HG02623 (cell line): ENCODE measurements around the gene UTP3.
"Not testable (repeated sequence)": the region's sequence is repeated elsewhere in the genome, so short reads cannot be mapped to it uniquely, and the experiment has no call there.

ENCODE experiments used
- ATAC-seq: cut with Tn5 transposase; IDR thresholded peaks from one replicate; pipeline ENCODE4 v1.9.1; 2021; ENCODE audit warnings: moderate library complexity; ENCODE audit not compliant: unreplicated experiment

The UTP3 gene

DNA sequence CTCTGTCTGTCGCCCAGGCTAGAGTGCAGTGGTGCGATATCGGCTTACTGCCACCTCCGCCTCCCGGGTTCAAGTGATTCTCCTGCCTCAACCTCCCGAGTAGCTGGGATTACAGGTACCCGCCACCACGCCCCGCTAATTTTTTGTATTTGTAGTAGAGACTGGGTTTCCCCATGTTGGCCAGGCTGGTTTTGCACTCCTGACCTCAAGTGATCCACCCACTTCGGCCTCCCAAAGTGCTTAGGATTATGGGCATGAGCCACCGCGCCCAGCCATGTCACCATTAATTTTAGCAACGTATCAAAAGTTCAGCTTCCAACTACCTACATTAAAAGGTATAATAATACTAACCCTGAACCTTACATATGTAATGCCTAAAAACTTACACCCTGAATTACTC is 940 bp upstream of the UTP3 start:
- no peak for ATAC-seq

DNA sequence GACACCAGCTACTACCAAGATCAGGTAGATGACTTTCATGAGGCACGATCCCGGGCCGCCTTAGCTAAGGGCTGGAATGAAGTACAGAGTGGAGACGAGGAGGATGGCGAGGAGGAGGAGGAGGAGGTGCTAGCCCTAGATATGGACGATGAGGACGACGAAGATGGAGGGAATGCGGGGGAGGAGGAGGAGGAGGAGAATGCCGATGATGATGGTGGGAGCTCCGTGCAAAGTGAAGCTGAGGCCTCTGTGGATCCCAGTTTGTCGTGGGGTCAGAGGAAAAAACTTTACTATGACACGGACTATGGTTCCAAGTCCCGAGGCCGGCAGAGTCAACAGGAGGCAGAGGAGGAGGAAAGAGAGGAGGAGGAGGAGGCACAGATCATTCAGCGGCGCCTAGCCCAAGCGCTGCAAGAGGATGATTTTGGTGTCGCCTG is 481 bp downstream of the UTP3 start:
- ATAC-seq = peak; percentile 2

DNA sequence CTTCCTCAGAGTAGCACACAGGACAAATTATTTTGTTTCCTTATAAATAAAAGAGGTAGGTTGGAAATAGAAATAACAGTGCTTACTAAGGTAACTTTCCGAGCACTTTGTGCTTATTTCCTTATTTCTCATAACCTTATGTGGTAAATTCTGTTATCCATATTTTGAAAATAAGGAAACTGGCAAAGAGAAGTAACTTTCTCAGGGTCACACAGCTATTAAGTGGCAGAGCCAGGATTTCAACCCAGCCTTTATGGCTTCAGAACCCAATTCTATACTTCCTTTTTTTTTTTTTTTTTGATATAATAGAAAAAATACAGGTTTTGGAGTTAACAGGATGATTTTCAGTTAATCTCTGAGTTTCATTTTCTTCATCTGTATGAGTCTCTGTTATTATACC is 3.3 kb downstream of the UTP3 start:
- no peak for ATAC-seq

DNA sequence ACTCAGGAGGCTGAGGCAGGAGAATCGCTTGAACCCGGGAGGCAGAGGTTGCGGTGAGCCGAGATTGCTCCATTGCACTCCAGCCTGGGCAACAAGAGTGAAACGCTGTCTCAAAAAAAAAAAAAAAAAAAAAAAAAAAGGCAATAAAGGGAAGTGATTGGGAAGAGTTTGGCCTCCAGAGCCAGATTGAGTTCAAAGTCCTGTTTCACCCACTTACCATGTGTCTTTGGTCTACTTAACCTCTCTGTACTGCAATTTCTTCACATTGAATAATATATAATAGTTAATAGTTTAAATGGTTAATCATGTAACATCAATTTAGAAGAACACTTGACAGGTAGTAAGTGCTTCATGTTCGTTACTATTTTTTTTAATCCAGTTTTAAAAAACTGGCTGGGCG is 6.3 kb downstream of the UTP3 start:
- ATAC-seq = not testable (repeated sequence)

DNA sequence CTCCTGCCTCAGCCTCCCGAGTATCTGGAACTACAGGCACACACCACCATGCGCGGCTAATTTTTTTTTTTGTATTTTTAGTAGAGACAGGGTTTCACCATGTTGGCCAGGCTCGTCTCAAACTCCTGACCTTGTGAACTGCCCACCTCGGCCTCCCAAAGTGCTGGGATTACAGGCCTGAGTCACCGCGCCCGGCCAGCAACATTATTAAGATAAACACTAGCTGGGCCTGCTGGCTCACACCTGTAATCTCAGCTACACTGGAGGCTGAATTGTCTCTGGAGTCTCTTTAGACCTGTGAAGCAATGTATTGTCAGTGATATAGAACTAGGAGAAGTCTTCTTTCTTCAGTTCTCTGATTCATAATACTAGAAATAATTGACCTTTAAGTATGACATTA is 10.1 kb downstream of the UTP3 start:
- ATAC-seq = not testable (repeated sequence)

DNA sequence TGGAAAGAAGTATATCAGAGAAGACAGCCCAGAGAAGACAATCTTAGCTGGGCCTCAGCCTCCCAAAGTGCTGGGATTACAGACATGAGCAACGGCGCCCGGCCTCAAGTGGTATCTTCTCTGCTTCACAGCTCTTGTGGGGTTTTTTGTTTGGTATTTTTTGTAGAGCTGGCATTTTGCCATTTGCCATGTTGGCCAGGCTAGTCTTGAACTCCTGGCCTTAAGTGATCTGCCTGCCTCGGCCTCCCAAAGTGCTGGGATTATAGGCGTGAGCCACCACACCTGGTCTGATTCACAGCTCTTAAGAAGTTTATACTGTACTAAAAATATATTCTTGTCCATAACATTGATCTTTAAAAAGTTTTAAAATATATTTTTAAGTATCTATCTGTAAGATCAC is 12.4 kb downstream of the UTP3 start:
- ATAC-seq = no peak

DNA sequence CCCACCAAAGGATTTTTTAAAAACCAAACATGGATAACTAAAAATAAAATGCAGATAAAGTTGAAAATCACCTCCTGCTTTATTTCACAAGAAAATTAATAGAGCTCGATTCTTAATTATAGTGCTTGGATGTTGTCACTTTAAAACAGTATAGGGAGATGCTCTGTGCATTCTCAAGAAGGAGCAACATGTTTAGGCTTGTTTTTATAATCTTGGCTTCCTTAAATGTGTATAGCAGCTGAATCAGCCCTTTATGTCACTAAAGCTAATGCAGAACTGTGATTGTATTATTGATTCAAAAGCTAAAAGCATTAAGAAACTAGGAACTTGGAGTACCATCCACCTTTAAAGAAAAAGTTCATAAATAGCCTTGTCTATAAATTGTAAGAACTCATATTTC is 12.9 kb downstream of the UTP3 start:
- ATAC-seq = no peak

DNA sequence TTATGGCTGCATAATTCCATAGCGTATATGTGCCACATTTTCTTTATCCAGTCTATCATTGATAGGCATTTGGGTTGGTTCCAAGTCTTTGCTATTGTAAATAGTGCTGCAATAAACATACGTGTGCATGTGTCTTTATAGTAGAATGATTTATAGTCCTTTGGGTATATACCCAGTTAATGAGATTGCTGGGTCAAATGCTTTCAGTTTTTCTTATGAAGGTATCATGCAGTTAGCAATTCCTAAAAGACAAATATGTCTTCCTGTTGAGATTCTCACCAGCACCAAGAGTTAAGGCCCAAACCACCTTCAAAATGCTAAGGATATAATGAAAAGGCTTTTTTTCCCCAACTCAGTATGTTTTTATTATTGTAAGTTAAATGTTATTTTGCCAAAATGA is 14.3 kb downstream of the UTP3 start:
- not testable (repeated sequence) for ATAC-seq

DNA sequence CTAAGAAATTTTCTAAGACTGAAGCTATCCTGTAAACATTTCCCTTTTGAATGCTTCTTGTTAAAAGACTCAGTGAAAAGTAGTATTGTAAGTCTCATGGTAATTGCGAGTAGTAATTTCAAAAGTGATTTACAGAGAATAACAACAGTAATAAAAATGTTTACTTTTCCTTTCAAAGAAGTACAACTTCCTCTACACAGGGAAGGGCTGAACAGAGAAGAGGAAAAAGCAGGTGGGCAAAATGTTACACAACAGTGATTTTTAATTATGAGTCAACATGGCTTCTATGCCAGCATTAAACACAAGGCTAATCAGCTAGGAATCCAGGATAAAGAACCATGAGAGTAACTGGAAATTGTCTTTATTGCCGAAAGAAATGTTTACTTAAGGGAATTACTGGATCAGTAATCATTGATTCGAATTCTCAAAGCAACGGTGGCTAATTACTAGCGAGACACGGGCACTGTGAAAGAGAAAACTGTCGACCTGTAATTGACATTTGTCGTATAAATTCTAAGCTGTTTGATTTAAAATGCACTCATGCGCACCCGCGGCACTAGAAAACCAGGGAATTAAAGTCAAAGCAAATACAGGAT is 15.4 kb downstream of the UTP3 start:
- no peak for ATAC-seq

DNA sequence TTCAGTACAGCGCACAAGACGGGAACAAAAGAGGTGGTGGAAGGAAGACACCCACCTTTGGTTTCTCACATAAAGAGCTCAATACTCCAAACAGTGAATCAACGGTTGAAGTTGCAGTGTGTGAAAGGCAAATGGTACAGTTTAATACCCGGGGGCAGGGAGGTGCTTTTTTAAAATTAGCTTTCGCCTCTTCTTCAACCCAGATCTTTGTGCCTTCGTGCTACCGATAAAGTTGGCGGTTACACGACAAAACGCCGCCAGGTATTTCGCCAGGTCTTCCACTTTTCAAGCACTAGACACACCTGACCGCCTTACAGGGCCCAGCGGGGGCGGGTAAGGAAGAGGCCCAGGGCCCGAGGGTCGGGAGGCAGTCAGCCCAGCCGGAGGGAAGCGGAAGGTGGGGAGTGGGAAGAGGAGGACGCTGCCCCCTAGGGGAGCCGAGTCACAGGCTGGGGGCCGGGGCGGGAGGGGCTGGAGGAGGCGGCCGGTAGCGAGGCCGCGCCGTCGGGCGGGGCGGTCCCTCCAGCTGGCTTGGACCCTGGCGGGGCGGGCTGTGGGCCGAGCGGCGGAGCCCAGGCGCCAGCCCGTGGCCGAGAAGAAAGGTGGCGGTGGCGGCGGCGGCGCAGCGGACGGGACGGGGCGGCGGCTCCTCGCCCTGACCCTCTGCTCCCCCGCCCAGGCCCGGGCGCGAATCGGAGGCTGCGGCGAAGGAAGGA is 16.0 kb downstream of the UTP3 start:
- peak; percentile 60 for ATAC-seq

DNA sequence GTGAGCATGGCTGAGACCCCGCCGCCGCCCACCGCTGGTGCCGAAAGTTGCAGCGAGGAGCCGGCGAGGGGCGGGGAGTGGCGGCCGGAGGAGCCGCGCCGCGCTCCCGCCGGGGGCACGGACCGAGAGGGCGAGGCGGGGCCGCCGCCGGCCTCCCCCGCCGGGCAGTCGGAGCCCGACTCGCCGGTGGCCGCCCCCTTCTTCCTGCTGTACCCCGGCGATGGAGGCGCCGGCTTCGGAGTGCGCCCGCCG is 16.5 kb downstream of the UTP3 start:
- ATAC-seq = peak; percentile 33

DNA sequence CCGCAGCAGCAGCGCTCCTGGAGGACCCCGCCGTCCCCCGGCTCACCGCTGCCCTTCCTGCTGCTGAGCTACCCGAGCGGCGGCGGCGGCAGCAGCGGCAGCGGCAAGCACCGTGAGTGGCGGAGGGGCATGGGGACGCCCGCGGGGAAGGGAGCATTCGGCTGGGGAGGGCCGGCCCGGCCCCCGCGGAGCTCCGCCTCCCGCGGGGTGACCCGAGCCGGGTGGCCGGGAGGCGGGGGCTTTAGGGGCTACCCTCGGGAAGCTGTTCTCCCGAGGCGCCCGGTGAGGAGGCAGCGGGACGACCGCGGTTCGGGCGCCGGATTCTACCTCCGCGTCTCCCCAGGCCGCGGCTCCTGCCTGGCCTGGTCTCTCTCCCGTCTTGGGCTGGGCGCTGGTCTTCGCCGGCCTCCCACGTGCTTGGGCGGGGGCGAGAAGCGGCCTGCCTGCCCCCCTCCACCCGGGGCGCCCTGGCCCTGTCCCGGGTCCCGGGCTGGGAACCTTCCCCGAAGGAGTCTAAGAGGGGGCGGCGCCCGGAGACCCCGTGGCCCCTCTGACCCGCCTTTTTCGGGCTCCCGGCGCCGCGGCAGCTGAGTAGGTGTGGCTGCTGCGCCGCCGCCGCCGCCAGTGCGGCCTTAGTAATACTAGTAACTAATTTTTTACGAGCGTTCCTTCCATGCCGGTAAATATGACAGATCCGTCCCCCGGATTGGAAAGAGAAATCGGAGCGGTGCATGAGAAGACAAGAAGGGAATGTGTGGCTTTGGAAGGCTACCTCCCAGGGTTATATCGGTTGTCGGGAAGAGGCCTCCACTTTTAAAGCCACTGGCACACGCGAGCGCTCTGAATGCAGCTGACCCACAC is 17.1 kb downstream of the UTP3 start:
- peak; percentile 58 for ATAC-seq

DNA sequence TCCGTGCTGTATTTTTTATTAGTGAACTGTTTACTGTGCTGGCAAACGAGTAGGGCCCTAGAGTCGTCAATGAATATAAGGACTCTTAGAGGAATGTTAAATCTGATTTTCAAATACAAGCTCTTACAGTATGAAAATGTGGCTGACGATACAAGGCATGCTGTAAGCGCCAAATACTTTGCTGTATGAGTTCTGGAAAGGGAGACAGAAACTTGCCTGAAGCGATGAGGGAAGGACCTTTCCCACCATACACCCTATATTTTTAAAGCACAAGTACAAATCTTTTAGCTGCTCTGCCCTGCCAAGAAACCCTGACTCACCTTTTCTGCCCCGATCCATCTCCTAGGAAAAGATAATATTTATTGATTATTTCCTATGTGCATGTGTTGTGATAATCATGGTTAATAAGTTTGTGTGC is 17.7 kb downstream of the UTP3 start:
- no peak for ATAC-seq

DNA sequence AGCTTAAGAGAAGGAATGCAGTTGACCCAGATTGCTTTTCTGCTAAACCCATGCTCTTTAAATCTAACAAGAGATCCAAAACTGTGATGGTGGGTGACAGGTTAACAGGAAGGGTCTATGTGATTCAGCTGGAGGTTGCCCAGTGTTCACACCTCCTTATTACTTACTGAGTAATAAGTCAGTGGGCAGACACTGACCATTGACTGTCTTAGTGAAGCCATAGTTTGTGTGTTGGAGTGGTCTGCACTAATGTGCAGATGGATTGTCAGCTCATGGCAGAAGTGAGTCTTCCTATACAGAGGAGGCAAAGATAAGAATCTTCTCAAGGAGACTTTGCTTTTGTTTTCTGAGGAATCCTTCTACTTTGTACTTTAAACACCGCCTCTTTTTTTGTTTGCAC is 18.2 kb downstream of the UTP3 start:
- ATAC-seq = no peak

DNA sequence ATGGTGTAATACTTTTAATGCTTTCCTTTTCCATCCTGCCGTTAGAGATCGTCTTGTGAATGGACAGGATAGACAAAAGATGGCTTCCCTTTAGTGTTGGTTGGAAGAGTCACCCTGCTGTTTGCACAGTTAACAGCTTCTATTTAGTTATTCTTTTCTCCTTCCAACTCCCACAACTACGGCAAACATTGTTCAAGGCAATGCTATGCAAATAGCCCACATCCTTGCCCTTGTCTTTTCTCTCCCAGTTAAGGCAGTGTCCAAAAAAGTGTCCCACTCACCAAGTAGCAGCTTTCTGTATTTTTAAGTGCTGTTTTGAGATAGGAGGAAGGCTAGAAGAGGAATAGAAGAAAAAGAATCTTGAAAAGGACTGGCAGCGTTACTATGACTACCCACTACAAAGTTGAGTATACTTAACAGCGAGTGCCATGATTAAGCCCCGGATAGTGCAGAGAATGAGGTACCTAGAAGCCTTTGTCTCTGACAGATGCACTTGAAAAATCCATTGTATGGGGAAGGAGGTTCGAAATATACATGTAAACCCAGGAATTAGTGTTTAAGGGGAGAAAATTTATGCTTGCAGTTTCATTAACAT is 21.4 kb downstream of the UTP3 start:
- no peak for ATAC-seq

DNA sequence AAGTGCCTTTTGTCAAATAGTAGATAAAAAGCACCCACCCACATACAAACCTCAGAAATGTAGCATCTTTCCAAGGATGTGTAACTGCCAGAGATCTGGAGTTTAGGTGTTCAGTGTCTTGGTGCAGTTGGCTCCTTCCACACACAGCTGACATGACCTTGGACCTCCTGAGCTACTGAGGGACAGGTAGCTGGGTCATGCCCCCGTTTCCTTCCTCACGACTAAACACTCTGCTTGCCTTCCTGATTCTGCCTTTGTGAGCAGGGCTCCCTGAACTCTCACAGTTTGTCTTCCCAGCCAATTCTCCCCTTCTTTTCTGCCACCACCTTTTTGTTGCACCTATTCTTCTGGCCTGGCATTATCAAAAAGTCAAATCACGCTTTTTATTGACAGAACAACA is 23.3 kb downstream of the UTP3 start:
- ATAC-seq = no peak

DNA sequence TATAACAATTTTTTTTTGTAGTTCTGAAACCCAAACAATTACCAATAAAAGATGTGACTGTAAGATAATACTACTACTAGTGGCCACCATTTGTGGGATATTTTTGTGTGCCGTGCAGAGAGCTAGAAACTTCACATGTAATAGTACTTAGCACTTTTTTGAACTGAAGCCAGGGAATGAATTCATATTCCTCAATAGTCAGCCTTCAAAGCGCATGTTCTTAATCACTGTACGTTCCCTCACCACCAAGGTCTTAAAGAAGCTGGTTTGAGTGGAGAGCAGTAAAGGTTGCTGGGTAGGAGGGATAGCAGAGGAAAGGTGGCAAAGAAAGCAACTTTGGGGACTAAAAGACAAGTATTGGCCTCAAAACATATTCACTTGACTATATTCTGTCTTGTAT is 23.8 kb downstream of the UTP3 start:
- no peak for ATAC-seq

DNA sequence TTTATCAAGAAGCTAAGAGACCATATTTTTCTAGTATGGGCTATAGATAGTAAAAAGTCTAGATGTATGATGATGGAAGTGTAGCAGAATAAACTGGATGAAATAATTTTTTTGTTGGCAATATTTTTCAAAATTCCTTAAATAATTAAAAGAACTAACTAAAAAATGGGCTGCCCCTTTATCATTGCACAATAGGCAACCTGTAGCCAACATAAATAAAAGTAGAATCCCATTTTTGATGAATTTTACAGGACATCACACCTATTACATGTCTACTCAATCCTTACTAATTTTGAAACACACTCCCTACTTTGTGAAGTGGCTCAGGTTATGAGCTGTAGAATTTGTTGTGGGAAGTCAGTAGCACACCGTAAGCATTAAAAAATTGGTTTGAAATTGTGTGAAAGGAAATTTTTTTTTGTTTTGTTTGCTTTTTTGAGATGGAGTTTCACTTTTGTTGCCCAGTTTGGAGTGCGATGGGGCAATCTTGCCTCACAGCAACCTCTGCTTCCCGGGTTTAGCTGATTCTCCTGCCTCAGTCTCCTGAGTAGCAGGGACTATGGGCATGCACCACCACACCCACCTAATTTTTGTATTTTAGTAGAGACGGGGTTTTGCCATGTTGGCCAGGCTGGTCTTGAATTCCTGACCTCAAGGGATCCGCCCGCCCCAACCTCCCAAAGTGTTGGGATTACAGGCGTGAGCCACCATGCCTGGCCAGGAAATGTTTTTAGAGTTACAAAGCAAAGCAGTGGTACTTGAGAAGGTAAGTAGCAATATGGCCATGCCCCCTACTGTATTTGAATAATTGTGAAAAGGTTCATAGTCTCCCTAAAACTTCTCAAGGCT is 24.5 kb downstream of the UTP3 start:
- ATAC-seq = no peak

DNA sequence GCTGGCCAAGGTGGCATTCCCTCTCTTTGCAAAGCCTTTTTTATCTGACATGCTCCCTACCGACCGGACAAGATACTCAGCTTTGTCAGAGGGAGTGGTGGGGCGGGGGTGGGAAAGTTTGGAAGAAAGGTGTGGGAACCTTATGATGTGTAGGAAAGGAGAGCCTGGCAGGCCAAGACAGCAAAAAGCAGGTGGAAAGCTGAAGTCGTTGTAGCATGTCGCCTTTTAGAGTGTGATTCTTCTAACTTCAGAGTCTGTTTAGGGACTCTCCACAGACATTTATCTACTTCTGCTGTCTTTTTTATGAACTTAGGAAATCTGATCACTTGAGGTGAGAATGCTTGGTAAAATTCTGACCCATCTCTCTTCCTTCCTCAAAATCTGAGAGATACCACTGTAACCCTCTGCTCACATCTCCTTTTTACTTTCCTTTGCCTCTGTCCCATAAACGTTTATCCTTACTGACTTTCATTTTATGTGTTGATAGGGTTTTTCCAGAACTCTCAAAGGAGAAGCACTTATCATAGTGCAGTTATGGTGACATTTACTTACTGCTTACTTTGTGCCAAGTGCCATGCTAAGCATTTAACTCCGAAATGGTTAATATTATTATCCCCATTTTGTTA is 25.2 kb downstream of the UTP3 start:
- peak; percentile 33 for ATAC-seq

DNA sequence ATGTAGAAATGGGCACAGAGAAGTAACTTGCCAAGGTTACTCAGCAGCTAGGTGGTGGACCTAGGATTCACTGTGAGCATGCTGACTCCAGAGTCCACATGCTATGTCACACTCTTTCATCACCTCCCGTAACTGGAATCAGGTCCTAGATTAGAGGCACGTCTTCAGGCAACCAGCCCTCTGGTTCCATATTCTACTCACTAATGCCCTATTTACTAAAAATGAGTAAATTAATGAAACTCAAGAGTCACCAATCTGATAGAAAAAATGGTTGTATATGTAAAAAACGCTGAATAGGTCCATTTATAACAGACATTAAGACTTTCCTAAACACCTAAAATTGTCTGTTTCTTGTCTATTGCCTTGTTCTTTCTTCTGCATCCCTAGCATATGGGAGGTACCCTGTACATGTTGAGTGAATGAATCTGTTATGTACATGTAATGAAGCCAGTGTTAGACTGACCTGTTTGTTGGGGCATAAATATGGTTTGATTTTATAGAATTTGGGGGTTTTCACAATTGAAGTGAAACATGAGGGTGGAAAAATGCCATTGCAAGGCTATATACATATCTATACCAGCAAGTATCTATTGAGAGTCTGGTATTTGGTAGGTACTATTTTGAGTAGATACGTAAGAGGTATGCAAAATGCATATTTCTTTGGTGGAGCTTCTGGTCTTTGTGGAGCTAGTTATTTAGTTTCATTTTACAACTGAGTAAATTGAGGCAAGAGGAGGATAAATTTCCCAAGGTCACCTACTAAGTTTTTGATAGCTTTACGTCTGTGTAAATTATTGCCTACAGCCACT is 26.0 kb downstream of the UTP3 start:
- ATAC-seq = peak; percentile 44
